GM12892 (cell line): ENCODE results near the gene DHX30.

Source experiments
- POLR2A ChIP-seq: IDR thresholded peaks from 2 replicates; pipeline ENCODE4 v1.6.1; 2011; ENCODE audit warnings: low read depth, low read length, control low read depth
- TAF1 ChIP-seq: IDR thresholded peaks from 2 replicates; pipeline ENCODE4 v1.6.1; 2011; ENCODE audit warnings: low read depth, mild to moderate bottlenecking, control low read depth, low read length, borderline replicate concordance

- TF ChIP-seq POLR2A (no peak), TAF1 (no peak)
These were observed 95.0 kb downstream of the DHX30 start for GRCh38 chr3:47897954-47898353.
